GM21381 (cell line): ENCODE measurements around the gene MRPS10.
"Not testable (repeated sequence)": the region's sequence is repeated elsewhere in the genome, so short reads cannot be mapped to it uniquely, and the experiment has no call there.

Experiments
- ATAC-seq: cut with Tn5 transposase; IDR thresholded peaks from one replicate; pipeline ENCODE4 v1.9.1; 2021; ENCODE audit warnings: mild to moderate bottlenecking, moderate library complexity; ENCODE audit not compliant: unreplicated experiment

Gene MRPS10

DNA sequence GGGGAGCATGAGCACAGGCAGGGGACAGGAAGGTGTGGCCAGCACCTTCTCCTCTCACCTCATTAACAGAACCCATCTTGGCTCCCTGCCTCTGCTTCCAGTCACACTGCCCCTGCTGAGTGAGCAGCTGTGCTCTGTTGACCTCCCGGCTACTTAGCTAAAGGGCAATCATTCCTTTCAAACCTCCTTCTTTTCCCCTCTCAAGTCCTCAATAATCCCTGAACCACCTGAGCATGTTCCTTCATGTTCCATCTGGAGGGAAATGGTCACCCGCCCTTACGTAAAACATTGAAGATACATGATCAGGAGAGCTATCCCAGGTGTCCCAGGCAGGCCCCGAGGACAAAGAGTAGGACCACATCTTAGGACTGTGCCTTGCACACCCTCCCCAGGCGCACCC is 21.7 kb upstream of the MRPS10 start:
- ATAC-seq: no peak

GRCh38 chr6:42237857-42238256 is 20.2 kb upstream of the MRPS10 start:
- ATAC-seq: no peak

DNA sequence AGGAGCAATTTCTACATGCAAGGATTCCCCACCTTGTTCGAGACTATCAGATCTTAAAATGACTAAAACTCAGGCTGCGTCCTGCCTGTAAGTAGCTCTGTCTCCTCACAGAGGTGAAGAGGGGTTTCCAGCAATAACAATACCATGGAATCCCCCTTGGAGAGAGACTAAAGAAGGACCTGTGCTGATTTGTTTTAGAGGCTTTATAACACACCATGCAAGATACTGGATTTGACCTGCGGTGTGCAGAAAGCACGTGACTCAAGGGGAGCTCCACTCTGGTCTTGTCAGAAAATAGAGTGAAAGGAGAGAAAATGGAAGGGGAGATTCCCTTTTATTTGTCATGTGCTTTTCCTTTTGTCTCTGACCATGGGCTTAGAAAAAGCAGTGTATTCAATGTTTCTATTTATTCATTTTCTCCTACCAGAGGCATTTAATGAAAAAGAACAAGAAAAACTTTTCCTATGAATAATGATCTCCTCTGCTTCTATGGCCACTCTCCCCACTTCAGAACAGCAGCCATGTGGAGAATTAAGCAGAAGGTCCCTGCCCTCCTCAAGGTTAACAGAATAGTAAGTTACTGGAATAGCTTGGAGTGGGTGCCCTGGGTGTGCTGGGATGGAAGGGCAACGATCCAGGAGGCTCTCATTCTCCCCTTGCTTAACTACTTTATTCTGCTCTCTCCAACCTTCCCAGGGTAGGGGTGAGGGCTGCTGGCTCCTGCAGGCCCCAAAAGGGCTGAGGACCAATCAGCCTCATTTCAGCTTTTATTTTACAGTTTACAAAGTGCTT is 19.2 kb upstream of the MRPS10 start:
- ATAC-seq: peak; percentile 45

- peak; percentile 11 for ATAC-seq
Observed at GRCh38 chr6:42236030-42236429, 18.4 kb upstream of the MRPS10 start.

DNA sequence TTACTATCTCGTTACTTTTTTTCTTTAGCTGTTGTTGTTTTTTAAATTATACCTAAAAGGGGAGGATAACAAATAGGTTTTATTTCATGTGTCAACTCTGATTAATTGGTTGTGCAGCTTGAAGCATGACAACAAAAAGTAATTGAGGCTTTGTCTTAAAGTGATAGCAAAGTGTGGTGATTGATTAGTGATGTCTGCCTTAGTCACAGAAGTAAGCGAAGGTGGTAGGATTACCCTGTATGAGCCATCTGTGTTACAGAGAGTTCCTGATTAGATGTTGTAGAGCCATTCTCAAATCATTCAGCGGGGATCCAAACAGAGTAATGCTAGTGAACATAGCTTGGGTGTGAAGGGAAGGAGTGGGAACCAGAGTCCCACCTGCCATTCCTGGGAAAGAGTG is 14.4 kb upstream of the MRPS10 start:
- ATAC-seq: no peak

GRCh38 chr6:42230345-42231321 is 13.0 kb upstream of the MRPS10 start:
- no peak for ATAC-seq

GRCh38 chr6:42229506-42230119 is 12.0 kb upstream of the MRPS10 start:
- no peak for ATAC-seq

DNA sequence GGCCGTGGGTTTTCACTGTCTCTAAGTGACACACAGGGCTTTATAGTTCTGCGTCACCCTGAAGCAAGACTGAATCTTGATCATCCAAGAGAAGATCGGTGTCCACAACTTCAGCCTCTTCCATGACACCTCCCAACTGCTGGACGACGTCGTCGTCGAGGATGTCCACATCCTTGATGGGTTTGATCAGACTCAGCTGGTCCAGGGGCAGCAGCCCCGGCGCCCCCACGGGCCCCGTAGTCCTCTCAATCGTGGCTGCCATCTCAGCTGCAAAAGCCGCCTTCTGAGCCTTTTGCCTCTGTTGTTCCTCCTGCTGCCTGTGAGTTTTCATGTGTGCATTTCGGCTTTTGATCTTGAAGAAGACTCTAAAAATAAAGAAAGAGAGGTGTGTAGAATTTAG is 10.6 kb upstream of the MRPS10 start:
- ATAC-seq: no peak

- ATAC-seq: no peak
Observed at GRCh38 chr6:42227173-42227850, 9.7 kb upstream of the MRPS10 start.

GRCh38 chr6:42226645-42227143 is 9.0 kb upstream of the MRPS10 start:
- no peak for ATAC-seq

- no peak for ATAC-seq
Observed at GRCh38 chr6:42226161-42226611, 8.5 kb upstream of the MRPS10 start.

GRCh38 chr6:42225419-42225818 is 7.8 kb upstream of the MRPS10 start:
- ATAC-seq: no peak

- ATAC-seq: no peak
Observed at GRCh38 chr6:42225029-42225339, 7.3 kb upstream of the MRPS10 start.

DNA sequence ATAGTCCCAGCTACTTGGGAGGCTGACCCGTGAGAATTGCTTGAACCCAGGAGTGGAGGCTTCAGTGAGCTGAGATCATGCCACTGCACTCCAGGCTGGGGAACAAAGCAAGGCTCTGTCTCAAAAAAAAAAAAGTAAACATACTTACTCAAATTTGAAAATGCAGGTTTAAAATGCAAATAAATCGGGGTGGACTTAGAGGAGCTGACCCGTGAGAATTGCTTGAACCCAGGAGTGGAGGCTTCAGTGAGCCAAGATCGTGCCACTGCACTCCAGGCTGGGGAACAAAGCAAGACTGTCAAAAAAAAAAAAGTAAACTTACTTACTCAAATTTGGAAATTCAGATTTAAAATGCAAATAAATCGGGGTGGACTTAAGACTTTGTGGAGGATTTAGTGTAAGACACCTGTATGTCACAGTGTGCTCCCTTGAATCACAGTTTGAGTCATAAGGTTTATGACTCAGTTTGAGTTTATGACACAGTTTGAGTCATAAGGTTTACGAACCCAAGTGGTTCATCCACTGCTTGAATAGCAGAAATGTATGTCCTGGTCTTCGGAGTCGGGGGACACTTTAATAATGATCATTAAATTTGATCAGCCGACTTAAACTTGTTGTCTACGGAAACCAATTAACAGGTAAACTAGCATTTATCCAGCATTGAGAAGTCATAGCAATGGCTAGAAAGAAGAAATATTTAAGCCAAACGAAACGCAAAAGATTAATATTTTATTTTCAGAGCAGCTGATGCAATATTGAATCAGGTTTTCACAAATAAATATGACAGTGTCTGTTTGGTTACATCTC is 6.8 kb upstream of the MRPS10 start:
- peak; percentile 80 for ATAC-seq

DNA sequence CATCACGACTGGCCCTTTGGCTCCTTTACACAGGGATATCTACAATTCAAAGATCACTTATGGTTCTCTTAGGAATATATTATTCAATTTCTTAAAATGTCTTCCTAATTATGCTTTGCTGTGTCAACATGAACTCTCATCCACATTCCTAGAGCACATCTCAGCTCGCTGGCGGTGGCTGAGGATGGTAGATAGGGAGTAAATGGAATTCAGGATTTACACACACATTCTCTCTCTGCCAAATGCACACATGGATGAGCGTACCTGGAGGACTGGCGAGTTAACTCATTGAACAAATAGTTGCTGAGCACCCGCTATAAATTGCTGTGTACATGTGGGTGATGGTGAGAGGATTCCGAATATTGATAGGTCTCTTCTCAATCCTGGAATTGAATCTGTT is 4.8 kb upstream of the MRPS10 start:
- no peak for ATAC-seq

GRCh38 chr6:42221546-42221945 is 3.9 kb upstream of the MRPS10 start:
- no peak for ATAC-seq

DNA sequence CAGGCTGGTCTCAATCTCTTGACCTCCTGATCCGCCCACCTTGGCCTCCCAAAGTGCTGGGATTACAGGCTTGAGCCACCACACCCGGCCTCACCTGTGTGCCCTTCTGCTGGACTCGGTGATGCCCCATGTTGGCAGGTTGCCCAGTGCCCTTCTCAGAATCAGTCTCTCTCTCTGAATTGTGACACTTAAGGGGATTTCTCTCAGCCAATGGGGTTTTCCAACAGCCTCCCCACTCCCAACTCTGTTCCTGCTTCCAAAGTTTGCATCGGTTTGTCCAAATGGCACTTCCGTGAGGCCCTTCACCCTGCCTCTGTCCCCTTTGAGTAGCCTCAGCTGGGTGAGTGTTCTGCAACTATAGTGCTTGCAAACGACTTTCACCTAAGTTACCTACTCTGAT is 3.1 kb upstream of the MRPS10 start:
- no peak for ATAC-seq

DNA sequence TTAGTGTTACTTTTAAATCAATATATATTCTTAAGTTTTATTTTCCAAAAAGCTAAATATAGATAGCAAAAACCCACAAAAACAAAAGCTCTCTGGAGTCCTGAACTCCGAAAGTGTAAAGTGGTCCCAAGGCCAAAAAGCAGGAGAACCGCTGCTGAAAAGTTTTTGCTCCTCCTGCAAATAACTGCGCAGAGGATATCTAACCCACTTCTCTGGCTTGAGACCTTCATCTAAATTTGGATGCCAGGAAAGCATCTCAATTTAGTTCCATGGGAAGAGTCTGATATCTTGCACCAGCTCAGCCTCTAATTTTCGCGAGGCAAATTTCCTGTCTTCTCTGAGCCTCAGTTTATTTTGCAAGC is 523 bp downstream of the MRPS10 start:
- ATAC-seq: no peak

DNA sequence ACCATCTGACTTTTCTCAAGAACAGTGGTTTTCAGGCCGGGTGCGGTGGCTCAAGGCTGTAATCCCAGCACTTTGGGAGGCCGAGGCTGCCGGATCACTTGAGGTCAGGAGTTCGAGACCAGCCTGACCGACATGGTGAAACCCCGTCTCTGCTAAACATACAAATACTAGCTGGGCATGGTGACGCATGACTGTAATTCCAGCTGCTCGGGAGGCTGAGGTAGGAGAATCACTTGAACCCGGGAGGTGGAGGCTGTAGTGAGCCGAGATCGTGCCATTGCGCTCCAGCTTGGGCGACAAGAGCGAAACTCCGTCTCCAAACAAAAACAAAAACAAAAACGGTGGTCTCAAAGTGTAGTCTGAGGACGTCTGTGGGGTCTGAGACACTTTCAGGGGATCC is 1.2 kb downstream of the MRPS10 start:
- not testable (repeated sequence) for ATAC-seq

- no peak for ATAC-seq
Observed at GRCh38 chr6:42212442-42212841, 5.2 kb downstream of the MRPS10 start.
